ENCODE data around the gene RUNX1. TPM values are rescaled to one million over a fixed set of nuclear protein-coding genes. Genes with fewer than 3 reads are reported as not detected.

RUNX1 gene
- total RNA-seq, 1 donor from 2014 or later: 100 TPM

DNA sequence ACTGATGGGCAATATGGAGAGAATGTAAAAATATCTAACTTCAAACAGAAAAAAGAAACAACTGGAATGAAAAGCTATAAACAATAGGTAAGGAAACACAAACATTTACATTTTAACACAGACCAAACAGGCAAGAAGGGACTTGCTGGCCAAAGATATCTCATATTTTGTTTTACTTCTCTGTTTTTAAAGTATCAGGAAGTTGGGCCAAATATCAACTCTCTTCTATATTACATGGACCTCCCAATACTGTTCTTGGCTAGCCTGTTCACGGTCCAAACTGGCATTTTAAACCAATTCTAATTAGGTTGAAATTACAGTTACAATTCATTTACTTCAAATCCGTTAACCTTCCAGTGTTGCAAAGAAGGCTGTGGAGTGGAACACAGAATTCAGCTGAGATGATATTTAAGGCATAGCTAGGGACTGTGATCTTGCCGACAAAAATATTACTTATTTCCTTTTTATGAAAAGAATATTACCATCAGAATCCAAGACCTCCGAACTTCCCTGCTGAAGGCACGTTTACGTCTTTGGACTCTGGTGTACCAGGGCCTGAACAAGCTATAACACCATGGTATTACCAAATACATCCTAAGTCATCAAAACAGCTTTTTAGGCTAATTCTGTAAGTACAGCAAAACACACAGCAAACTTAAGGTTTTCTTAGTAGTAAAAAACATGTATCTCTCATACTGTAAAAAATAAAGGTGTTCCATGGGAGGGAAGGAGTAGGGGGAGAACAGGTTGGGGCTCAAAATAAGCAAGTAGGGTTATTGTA is 165.4 kb downstream of the RUNX1 start:
- Mint-ChIP-seq H3K36me3 (ENCODE audit: low read depth) (peaks cover 61% of the 10 kb centered on the region), H3K27ac (peak overlapping the region; percentile 40)
- intact Hi-C loops (cut with micrococcal nuclease): no loop called here

DNA sequence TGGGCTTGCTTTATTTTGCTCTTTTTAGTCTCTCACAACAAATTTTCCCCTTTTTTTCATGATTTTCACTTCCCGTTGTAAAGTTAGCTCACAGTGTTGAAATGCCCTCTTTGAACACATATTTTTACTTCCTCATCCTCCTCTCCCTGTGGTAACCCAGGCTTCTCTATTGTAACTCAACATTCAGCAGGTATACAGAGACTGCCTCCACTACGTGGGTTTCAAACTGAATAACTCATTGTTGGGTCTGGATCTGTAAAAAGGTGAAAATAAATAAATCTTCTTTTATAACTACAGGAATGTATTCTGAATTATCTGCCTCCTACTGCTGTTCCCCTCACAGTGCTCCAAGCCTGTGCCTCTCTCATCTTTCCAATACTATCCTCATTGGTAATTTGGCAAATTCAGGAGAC is 166.4 kb downstream of the RUNX1 start:
- DNase-seq: no peak
- Mint-ChIP-seq H3K9me3 (no peaks in the 10 kb centered on the region), H3K4me1 (peaks cover 40% of the 10 kb centered on the region), H3K4me3 (peak overlapping the region; percentile 70), H3K36me3 (ENCODE audit: low read depth) (peaks cover 68% of the 10 kb centered on the region), H3K27ac (peak overlapping the region; percentile 8), H3K27me3 (no peaks in the 10 kb centered on the region)
- intact Hi-C loops (cut with micrococcal nuclease): no loop called here

More for the DNA sequence above, 165.4 kb downstream of the RUNX1 start:
- peaks cover 45% of the 10 kb centered on the region for H3K4me1 Mint-ChIP-seq
- no peak for DNase-seq
- no peaks in the 10 kb centered on the region for H3K27me3 Mint-ChIP-seq
- H3K4me3 Mint-ChIP-seq: peak overlapping the region; percentile 70
- no peaks in the 10 kb centered on the region for H3K9me3 Mint-ChIP-seq

DNA sequence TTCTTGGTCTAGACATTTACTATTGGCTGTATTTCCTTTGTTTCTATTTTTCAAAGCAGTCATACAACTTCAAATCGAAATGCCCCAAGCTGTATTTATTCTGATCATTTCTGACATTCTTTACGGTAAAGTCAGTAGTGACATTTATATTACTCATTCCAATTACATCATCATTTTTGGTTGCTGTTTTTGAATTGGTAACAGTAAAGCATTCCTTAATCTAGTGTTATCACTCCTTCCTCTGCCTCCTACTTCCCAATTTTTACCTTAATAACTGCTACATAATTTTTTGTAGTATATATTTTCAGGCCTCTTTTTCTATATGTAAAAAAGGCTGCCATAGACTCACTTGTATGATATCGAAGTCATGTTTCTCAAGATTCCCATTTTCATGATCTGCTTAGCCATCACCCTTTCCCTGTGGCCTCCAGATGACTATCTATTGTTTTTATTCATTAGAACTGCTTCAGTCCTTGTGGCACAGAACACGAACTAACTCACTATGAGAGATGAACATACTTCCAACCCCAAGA is 167.2 kb downstream of the RUNX1 start:
- DNase-seq: no peak
- H3K4me1 Mint-ChIP-seq: peaks cover 41% of the 10 kb centered on the region
- intact Hi-C loops (cut with micrococcal nuclease): no loop called here
- H3K27ac Mint-ChIP-seq: peak overlapping the region; percentile 43
- no peaks in the 10 kb centered on the region for H3K27me3 Mint-ChIP-seq
- H3K4me3 Mint-ChIP-seq: peak overlapping the region; percentile 70
- H3K36me3 Mint-ChIP-seq (ENCODE audit: low read depth): peaks cover 73% of the 10 kb centered on the region
- no peaks in the 10 kb centered on the region for H3K9me3 Mint-ChIP-seq

DNA sequence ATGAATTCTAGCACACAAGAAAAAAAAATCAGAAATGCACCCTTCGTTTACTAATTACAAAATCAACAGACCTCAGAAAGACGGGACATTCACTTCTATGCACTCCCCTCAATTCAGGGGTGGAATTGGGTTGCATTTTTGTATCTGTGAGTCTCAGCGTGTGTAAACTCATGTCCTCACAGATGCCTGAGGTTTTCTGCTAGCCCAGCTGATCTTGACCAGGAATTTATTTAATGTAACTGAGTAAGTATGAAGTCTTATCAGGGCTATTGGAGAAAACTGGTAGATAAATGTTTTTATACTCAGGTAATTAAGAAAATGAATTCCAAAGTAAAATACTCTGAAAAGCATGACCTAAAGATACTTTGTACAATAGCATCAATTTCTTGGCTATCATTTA is 167.7 kb downstream of the RUNX1 start:
- intact Hi-C loops (cut with micrococcal nuclease): no loop called here
- no peaks in the 10 kb centered on the region for H3K9me3 Mint-ChIP-seq
- H3K4me3 Mint-ChIP-seq: peak overlapping the region; percentile 70
- DNase-seq: no peak
- peaks cover 73% of the 10 kb centered on the region for H3K36me3 Mint-ChIP-seq (ENCODE audit: low read depth)
- peaks cover 41% of the 10 kb centered on the region for H3K4me1 Mint-ChIP-seq
- no peaks in the 10 kb centered on the region for H3K27me3 Mint-ChIP-seq
- H3K27ac Mint-ChIP-seq: no peak overlapping the region

DNA sequence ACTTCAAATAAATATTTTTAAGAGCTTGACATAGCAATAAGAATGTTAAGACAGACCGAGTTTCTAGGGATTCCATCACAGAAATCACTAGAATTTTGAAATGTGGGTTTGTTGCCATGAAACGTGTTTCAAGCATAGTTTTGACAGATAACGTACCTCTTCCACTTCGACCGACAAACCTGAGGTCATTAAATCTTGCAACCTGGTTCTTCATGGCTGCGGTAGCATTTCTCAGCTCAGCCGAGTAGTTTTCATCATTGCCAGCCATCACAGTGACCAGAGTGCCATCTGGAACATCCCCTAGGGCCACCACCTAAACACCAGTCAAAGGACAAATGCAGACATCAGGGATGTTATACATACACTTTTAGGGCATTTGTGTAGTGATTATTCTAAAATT is 168.7 kb downstream of the RUNX1 start:
- DNase-seq: no peak
- H3K27ac Mint-ChIP-seq: no peak overlapping the region
- intact Hi-C loops (cut with micrococcal nuclease): no loop called here
- H3K27me3 Mint-ChIP-seq: no peaks in the 10 kb centered on the region
- no peak overlapping the region for H3K4me3 Mint-ChIP-seq
- H3K36me3 Mint-ChIP-seq (ENCODE audit: low read depth): peaks cover 74% of the 10 kb centered on the region
- no peaks in the 10 kb centered on the region for H3K9me3 Mint-ChIP-seq
- peaks cover 42% of the 10 kb centered on the region for H3K4me1 Mint-ChIP-seq

DNA sequence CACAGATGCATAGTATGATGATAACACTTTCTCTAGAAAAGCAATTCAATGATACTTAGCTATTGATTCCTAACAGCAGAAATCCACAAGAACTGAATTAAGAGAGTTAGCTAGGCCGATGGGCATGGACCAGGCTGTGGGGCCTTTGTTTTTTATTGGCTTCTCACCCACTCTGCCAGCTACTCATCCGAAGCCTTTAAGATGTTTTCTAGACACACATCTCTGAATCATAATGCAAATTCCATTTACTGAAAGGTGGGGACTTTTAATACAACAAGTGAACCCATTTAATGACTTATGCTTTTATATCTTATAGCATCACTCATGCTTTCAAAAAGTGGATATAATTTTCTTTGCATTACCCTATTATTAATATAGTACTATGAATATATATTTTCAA is 170.2 kb downstream of the RUNX1 start:
- Mint-ChIP-seq H3K27ac (no peak overlapping the region), H3K9me3 (no peaks in the 10 kb centered on the region), H3K4me3 (no peak overlapping the region), H3K4me1 (peaks cover 41% of the 10 kb centered on the region), H3K36me3 (ENCODE audit: low read depth) (peaks cover 74% of the 10 kb centered on the region), H3K27me3 (no peaks in the 10 kb centered on the region)
- intact Hi-C loops (cut with micrococcal nuclease): no loop called here
- DNase-seq: no peak

DNA sequence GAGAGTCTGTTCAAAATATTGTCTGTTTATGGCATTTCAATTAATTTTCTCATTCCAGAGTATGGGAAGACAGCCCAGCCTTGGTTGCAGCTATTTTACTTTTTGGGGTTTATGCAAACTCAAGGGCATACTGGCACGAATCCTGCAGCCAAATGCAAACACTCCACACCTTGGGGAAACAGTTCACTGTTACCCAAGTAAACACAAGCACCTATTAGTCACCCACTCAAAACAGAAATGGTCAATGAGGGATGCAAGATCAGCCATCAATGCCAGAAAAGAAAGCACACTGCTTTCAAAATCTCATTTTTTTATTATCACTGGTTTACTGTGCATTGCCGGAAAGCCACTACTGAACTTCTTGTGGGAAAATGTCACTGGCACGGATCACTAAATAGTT is 170.6 kb downstream of the RUNX1 start:
- peaks cover 72% of the 10 kb centered on the region for H3K36me3 Mint-ChIP-seq (ENCODE audit: low read depth)
- H3K4me3 Mint-ChIP-seq: no peak overlapping the region
- H3K27me3 Mint-ChIP-seq: no peaks in the 10 kb centered on the region
- DNase-seq: no peak
- no peak overlapping the region for H3K27ac Mint-ChIP-seq
- H3K4me1 Mint-ChIP-seq: peaks cover 38% of the 10 kb centered on the region
- H3K9me3 Mint-ChIP-seq: no peaks in the 10 kb centered on the region
- intact Hi-C loops (cut with micrococcal nuclease): no loop called here

DNA sequence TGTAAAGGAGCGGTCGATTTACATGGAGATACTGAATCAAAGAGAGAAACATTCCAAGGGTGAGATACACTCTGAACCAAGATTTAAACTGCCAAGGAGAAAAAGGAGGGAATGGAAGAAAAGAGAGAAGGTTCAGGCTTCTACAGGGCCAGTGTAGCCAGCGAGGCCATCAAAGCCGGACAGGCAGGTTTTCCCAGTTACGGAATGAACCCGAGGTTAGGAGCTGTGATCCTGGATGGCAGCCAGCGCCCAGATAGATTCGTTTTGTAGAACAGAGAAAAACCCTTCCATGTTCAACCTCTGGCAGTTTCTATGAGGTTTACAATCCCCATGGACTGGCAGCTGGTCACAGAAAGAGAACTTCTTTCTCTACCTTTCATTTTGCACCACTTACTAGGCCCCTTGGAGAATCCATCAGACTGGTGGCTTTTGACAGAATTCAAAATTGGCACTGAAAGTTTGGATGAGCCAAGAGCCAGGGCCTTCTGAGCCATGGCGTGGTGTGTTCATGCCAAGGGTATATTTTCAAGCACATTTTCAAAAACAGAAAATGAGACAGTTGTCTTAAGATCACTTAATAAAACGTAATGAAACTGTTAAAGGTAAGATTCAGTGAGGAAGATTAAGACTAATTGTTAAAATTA is 171.5 kb downstream of the RUNX1 start:
- Mint-ChIP-seq H3K27ac (no peak overlapping the region), H3K4me1 (peaks cover 31% of the 10 kb centered on the region), H3K9me3 (no peaks in the 10 kb centered on the region), H3K4me3 (no peak overlapping the region), H3K36me3 (ENCODE audit: low read depth) (peaks cover 68% of the 10 kb centered on the region), H3K27me3 (no peaks in the 10 kb centered on the region)
- intact Hi-C loops (cut with micrococcal nuclease): no loop called here
- no peak for DNase-seq

DNA sequence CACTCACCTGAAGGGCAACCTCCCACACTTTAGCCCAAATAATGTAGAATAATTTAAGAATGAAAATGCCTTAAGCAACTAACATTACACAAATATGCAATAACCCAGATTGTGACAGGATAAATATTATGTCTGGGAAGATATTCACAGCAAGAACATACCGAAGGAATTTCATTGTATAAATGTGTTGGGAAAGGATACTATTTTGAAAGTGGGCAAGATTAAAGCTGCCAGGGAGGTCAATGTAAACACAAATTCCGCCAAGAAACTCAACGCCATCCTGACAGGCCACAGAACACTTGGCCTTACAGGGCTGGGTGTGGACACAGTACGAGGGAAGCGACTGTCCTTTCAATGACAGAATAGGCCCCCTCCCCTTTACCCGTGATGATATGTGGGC is 173.3 kb downstream of the RUNX1 start:
- H3K9me3 Mint-ChIP-seq: no peaks in the 10 kb centered on the region
- peaks cover 62% of the 10 kb centered on the region for H3K36me3 Mint-ChIP-seq (ENCODE audit: low read depth)
- H3K27ac Mint-ChIP-seq: no peak overlapping the region
- intact Hi-C loops (cut with micrococcal nuclease): no loop called here
- H3K4me3 Mint-ChIP-seq: no peak overlapping the region
- no peak for DNase-seq
- no peaks in the 10 kb centered on the region for H3K27me3 Mint-ChIP-seq
- peaks cover 23% of the 10 kb centered on the region for H3K4me1 Mint-ChIP-seq

DNA sequence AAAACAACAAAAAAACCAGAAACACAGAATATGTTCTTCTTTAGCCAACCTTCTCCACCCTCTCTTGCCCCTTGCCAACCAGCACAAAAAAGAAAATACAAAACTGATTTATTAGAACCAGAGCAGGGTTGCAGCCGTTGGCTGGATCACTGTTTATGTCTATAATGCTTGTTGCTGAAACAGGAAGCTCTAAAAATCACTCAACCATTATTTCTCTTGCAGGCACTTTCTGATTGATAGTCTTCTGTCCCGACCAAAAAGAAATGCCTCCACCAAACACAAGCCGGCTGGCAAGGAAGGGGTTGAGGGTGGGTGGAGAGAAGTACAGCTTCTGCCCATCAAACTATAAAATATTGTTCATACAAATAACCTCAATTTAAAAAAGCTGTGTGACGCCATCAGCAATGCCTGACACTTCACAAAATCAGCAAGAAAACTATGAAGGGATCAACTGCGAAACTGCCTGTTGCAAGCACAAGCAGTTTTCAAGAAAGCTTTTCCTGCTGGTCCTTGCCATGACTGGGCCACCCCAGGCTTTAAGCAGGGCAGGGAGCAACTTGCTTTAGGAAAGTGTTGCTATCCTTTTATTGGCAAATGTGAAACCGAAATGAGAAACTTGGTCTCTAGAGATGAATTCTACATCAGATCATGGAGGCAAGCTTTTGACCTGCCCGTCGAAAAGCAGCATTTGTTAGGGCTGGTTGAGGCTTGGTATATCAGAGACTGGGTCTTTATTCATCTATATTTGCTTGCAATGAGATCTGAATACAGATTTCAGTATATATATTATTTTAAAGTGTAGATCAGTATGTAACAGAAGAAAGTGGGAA is 174.2 kb downstream of the RUNX1 start:
- no peak overlapping the region for H3K4me3 Mint-ChIP-seq
- H3K9me3 Mint-ChIP-seq: no peaks in the 10 kb centered on the region
- intact Hi-C loops (cut with micrococcal nuclease): no loop called here
- no peak for DNase-seq
- H3K36me3 Mint-ChIP-seq (ENCODE audit: low read depth): peaks cover 63% of the 10 kb centered on the region
- peaks cover 23% of the 10 kb centered on the region for H3K4me1 Mint-ChIP-seq
- no peaks in the 10 kb centered on the region for H3K27me3 Mint-ChIP-seq
- H3K27ac Mint-ChIP-seq: peak overlapping the region; percentile 25

DNA sequence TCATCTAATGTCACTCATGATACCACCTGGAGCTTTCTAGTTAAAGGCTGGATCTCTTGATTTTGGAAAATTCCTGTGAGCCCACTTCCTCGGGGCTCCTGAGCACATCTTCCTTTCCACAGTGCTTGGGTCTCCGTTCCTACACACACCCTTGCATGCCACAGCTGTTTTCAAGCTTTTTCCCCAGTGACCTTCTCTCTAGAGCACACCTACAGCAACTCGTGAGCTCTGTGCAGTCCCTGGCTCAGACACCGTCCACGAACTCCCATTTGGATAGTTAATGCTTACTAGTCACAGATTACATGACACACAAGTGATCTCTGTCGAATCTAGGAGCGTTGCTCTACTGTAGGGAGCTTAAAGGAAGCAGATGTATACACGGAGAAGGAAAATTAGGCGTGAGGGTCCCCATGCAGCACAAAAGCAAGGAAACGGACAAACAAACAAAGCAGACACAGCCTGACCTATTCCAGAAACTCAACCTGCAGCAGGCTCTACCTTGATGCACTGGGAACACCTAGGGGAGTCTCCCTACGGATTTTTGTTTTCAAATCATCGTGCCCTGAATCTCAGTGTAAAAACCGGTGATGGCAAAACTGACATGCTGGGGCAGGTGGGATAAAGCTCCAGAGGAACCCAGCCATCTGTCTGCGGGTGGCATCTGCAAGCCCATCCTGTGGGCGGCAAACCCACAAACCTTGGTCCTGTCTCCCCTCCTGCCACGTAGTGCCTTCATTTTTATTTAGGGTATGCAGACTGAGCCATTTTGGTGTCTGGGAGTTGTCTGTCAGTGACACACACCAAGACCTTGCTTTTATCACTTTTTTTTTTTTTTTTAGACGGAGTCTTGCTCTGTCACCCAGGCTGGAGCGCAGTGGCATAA is 177.8 kb downstream of the RUNX1 start:
- no peak for DNase-seq
- H3K36me3 Mint-ChIP-seq (ENCODE audit: low read depth): peaks cover 61% of the 10 kb centered on the region
- no peak overlapping the region for H3K4me3 Mint-ChIP-seq
- H3K4me1 Mint-ChIP-seq: peaks cover 37% of the 10 kb centered on the region
- H3K27ac Mint-ChIP-seq: no peak overlapping the region
- no peaks in the 10 kb centered on the region for H3K9me3 Mint-ChIP-seq
- intact Hi-C loops (cut with micrococcal nuclease): no loop called here
- no peaks in the 10 kb centered on the region for H3K27me3 Mint-ChIP-seq

DNA sequence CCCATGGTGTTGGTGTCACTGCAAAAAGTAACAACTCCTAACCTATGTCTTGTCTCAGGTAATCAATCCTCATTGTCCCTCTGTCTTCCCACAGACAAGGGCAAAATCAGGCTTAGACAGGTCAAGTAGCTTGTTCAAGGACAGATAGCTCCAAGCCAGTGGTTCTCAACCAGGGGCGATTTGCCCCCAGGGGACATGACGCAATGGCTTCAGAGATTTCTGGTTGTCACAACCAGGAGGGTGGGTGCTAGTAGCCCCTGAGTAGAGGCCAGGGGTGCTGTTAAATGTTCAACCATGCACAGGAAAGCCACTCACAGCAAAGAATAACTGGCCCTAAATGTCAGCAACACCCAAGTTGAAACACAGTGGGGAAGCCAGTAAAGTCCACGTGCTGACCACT is 178.9 kb downstream of the RUNX1 start:
- H3K27me3 Mint-ChIP-seq: no peaks in the 10 kb centered on the region
- H3K9me3 Mint-ChIP-seq: no peaks in the 10 kb centered on the region
- H3K36me3 Mint-ChIP-seq (ENCODE audit: low read depth): peaks cover 61% of the 10 kb centered on the region
- DNase-seq: no peak
- no peak overlapping the region for H3K4me3 Mint-ChIP-seq
- H3K27ac Mint-ChIP-seq: no peak overlapping the region
- H3K4me1 Mint-ChIP-seq: peaks cover 43% of the 10 kb centered on the region
- intact Hi-C loops (cut with micrococcal nuclease): no loop called here

DNA sequence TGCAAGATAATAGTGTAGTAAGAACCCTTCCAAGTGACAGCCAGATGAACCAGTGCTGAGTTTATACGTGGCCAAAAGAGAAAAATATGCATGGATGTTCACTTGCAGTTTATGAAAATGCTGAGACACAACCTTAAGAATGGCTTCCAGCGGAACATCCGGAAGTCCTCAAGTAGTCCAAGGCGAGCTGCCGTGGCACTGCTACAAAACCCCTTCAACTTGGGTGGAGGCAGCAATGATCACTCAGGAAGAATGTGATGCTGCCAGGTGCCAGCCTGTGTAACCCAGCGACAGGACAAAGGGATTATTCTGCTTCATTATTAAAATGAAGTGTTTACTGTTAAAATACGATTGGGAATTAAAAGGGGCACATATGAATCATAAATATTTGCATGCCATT is 179.6 kb downstream of the RUNX1 start:
- Mint-ChIP-seq H3K36me3 (ENCODE audit: low read depth) (peaks cover 62% of the 10 kb centered on the region), H3K27me3 (no peaks in the 10 kb centered on the region), H3K4me1 (peaks cover 41% of the 10 kb centered on the region), H3K4me3 (no peak overlapping the region), H3K9me3 (no peaks in the 10 kb centered on the region), H3K27ac (no peak overlapping the region)
- DNase-seq: no peak
- intact Hi-C loops (cut with micrococcal nuclease): no loop called here

Measured in activated CD4-positive, alpha-beta T cell treated with anti-CD3 and anti-CD28 coated beads, Interleukin-2, amount 10 ng/mL, durations not matched to agents 24 days and 14 days (primary cell).